Gastrocnemius medialis (tissue), 4 donors: ENCODE measurements around the gene SPOPL. TPM values are rescaled to one million over a fixed set of nuclear protein-coding genes. Genes with fewer than 3 reads are reported as not detected.
"Not testable (repeated sequence)": the region's sequence is repeated elsewhere in the genome, so short reads cannot be mapped to it uniquely, and the experiment has no call there.

Experiments
- ATAC-seq, 2 donors: fragments of 150-250 bp; one replicate each; pipeline ENCODE4 v1.9.1; 2016
- DNase-seq, 2 donors: peaks; one replicate each; pipeline ENCODE4 v3.0.0-alpha.2; 2019
- H3K27ac ChIP-seq, 4 donors: fragments of 200-600 bp; sonication (generic); 1 replicate in 1 of 4; 2 replicates in 3 of 4; pipeline ENCODE4 v1.5.1; 2016 to 2018; ENCODE audit warnings: mild to moderate bottlenecking in 2 of 4, moderate library complexity in 1 of 4
- H3K27me3 ChIP-seq, 3 donors: fragments of 200-600 bp; sonication (generic) in 2 of 3; 1 replicate in 1 of 3; 2 replicates in 2 of 3; pipeline versions ENCODE4 v1.5.1 to v1.6.0; 2016 to 2019; ENCODE audit warnings: mild to moderate bottlenecking in 1 of 3, moderate library complexity in 1 of 3
- H3K36me3 ChIP-seq, 2 donors: fragments of 200-600 bp; sonication (generic) in 1 of 2; one replicate each; pipeline ENCODE4 v1.5.1; 2017 to 2018
- H3K4me1 ChIP-seq, 2 donors: fragments of 200-600 bp; sonication (generic) in 1 of 2; one replicate each; pipeline ENCODE4 v1.5.1; 2016 to 2017; ENCODE audit warnings: mild to moderate bottlenecking in 2 of 2
- H3K4me3 ChIP-seq, 4 donors: fragments of 200-600 bp; sonication (generic) in 3 of 4; 1 replicate in 1 of 4; 2 replicates in 3 of 4; pipeline ENCODE4 v1.5.1; 2016 to 2019; ENCODE audit warnings: mild to moderate bottlenecking in 2 of 4
- H3K9me3 ChIP-seq, 3 donors: fragments of 200-600 bp; sonication (generic) in 2 of 3; 1 replicate in 1 of 3; 2 replicates in 2 of 3; pipeline ENCODE4 v1.5.1; 2016 to 2019
- POLR2A ChIP-seq, 2 donors: fragments of 450-650 bp; IDR thresholded peaks; one replicate each; pipeline ENCODE4 v1.6.1; 2017; ENCODE audit warnings: antibody characterized with exemption in 2 of 2, mild to moderate bottlenecking in 2 of 2, moderate library complexity in 2 of 2
- in situ Hi-C, 4 donors: fragments of 200-750 bp; cut with MboI; loops; one replicate each; pipeline versions ENCODE4 v1.15.0 to v1.8.0; 2017; ENCODE audit warnings: low sequenced_read_pairs in 4 of 4
- intact Hi-C: fragments of 100-400 bp; cut with DNase I; formaldehyde crosslinking; loops from one replicate; pipeline ENCODE4 v1.15.1; 2023; ENCODE audit warnings: low total_unique reads
- total RNA-seq, 4 donors: library from RNA; depleted of rRNA; stranded (reverse); fragments of >200 nt; gene quantifications; one replicate each; pipeline versions ENCODE4 v1.1.0 to v1.2.3, GENCODE V29; 2016
- TF ChIP-seq, protein P1 (sequence below), 5 experiments: fragments of 450-650 bp in 3 of 5; fragments of 200-600 bp in 2 of 5; sonication (generic) in 2 of 5; IDR thresholded peaks in 4 of 5; conservative IDR thresholded peaks in 1 of 5; 1 replicate in 4 of 5; 2 replicates in 1 of 5; pipeline ENCODE4 v1.5.1; 2016 to 2019; ENCODE audit warnings: antibody characterized with exemption in 5 of 5, mild to moderate bottlenecking in 3 of 5, moderate library complexity in 3 of 5

Gene SPOPL
- total RNA-seq, 4 donors from 2014 or later, result 11.2 to 17.7 (median 12.5) TPM

DNA sequence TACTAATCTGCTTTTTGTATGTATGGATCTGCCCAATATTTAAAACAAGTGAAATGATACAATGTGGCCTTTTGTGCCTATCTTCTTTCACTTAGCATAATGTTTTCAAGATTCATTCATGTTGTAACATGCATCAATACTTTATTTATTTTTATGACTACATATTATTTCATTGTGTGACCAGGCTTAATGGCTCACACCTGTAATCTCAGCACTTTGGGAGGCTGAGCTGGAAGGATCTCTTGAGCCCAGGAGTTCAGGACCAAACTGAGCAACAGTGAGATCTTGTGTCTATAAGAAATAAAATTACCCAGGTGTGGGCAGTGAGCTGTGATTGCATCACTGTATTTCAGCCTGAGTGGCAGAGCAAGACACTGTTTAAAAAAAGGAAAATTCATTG, 33.2 kb downstream of the SPOPL start:
- H3K36me3 ChIP-seq, result no peaks in the 10 kb centered on the region
- in situ Hi-C loops, result no loop called here
- intact Hi-C loops, result no loop called here
- no peaks in the 10 kb centered on the region for H3K27me3 ChIP-seq
- peaks cover 12 to 19% of the 10 kb centered on the region in 2 donors for H3K4me1 ChIP-seq
- no peak for TF ChIP-seq POLR2A (IDR thresholded peaks at IDR 0.05)
- TF ChIP-seq, protein P1, sequence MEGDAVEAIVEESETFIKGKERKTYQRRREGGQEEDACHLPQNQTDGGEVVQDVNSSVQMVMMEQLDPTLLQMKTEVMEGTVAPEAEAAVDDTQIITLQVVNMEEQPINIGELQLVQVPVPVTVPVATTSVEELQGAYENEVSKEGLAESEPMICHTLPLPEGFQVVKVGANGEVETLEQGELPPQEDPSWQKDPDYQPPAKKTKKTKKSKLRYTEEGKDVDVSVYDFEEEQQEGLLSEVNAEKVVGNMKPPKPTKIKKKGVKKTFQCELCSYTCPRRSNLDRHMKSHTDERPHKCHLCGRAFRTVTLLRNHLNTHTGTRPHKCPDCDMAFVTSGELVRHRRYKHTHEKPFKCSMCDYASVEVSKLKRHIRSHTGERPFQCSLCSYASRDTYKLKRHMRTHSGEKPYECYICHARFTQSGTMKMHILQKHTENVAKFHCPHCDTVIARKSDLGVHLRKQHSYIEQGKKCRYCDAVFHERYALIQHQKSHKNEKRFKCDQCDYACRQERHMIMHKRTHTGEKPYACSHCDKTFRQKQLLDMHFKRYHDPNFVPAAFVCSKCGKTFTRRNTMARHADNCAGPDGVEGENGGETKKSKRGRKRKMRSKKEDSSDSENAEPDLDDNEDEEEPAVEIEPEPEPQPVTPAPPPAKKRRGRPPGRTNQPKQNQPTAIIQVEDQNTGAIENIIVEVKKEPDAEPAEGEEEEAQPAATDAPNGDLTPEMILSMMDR (IDR thresholded peaks at IDR 0.05 in 4 of 5, conservative IDR thresholded peaks at IDR 0.05 in 1 of 5), result no peak
- no peak overlapping the region for H3K27ac ChIP-seq
- no peak for ATAC-seq
- no peaks in the 10 kb centered on the region for H3K9me3 ChIP-seq
- no peak overlapping the region for H3K4me3 ChIP-seq
- DNase-seq, result no peak

DNA sequence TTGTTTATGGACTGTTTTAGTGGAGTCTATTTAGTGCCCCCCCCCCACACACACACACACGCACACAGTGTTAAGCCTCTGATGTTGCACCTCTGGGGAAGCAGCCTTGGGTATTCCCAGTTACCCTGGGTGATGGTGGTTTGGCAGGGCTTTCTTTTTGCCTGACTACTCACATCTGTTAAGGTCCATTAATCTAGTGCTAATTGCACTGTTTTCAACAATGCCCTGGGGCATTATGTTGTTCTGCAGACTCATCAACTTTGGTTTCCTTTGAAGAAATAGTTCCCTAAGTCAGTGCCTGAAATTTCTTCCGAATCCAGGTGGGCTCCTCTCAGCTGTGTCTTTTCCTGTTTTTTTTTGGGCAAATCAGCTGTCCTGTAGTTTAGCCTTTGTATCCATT, 34.7 kb downstream of the SPOPL start:
- Histone ChIP-seq H3K4me1 (peaks cover 9% of the 10 kb centered on the region in 2 donors), H3K9me3 (no peaks in the 10 kb centered on the region), H3K4me3 (no peak overlapping the region), H3K27ac (no peak overlapping the region), H3K36me3 (no peaks in the 10 kb centered on the region), H3K27me3 (no peaks in the 10 kb centered on the region)
- TF ChIP-seq, protein P1 (IDR thresholded peaks at IDR 0.05 in 4 of 5, conservative IDR thresholded peaks at IDR 0.05 in 1 of 5), result no peak
- no peak for TF ChIP-seq POLR2A (IDR thresholded peaks at IDR 0.05)
- intact Hi-C loops (no loop called here), in situ Hi-C loops (no loop called here)
- no peak for DNase-seq
- ATAC-seq, result no peak

DNA sequence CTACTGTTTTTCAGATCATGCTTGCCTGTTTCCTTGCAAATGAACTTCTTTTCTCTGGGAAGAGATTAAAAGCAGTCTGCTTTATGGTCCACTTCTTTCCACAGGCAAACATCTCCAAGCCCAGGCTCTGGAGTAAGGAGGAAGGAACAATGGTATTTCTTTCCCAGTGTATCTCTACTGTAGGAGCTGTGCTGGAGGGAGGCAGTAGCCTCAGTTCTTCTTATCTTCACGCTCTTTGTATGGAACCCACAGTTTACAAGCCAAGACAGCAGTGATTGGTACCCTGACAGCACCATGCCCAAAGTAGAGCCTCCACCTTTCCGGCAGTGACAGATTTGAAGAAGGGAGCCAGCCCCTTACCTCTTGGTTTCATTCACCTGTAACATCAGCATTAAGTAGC, 35.2 kb downstream of the SPOPL start:
- DNase-seq, result no peak
- intact Hi-C loops (no loop called here), in situ Hi-C loops (no loop called here)
- TF ChIP-seq, protein P1 (IDR thresholded peaks at IDR 0.05 in 4 of 5, conservative IDR thresholded peaks at IDR 0.05 in 1 of 5), result no peak
- no peak for TF ChIP-seq POLR2A (IDR thresholded peaks at IDR 0.05)
- no peaks in the 10 kb centered on the region for H3K27me3 ChIP-seq
- H3K4me1 ChIP-seq, result peaks cover 4 to 5% of the 10 kb centered on the region in 2 donors
- H3K27ac ChIP-seq, result no peak overlapping the region
- no peaks in the 10 kb centered on the region for H3K9me3 ChIP-seq
- ATAC-seq, result no peak
- H3K4me3 ChIP-seq, result no peak overlapping the region
- H3K36me3 ChIP-seq, result no peaks in the 10 kb centered on the region

DNA sequence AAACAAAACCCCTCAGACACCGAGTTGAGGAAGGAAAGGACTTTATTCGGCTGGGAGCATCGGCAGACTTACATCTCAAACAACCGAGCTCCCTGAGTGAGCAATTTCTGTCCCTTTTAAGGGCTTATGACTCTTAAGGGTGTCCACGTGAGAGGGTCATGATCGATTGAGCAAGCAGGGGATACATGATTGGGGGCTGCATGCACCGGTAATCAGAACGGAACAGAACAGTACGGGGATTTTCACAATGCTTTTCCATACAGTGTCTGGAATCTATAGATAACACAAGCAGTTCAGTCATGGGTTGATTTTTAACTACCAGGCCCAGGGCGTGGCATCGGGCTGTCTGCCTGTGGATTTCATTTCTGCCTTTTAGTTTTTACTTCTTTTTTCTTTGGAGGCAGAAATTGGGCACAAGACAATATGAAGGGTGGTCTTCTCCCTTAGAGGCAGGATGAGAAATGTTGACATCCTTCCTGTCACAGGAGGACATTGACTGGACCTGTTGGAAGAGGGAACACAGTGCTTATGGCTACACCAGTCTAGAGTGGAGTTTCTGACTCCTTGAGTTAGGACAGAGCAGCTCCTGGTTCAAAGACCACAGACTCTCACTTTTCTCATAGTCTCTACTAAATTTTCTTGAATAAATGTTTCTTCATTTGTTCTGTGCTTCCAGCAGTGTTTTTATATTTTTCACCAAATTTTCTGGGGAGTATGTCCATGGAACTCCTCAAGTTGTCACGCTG, 35.8 kb downstream of the SPOPL start:
- in situ Hi-C loops (no loop called here), intact Hi-C loops (no loop called here)
- ATAC-seq, result no peak
- TF ChIP-seq, protein P1 (IDR thresholded peaks at IDR 0.05 in 4 of 5, conservative IDR thresholded peaks at IDR 0.05 in 1 of 5), result no peak
- no peaks in the 10 kb centered on the region for H3K9me3 ChIP-seq
- no peaks in the 10 kb centered on the region for H3K36me3 ChIP-seq
- peaks cover 0 to 4% of the 10 kb centered on the region in 2 donors for H3K4me1 ChIP-seq
- no peaks in the 10 kb centered on the region for H3K27me3 ChIP-seq
- DNase-seq, result no peak
- no peak overlapping the region for H3K27ac ChIP-seq
- H3K4me3 ChIP-seq, result no peak overlapping the region

DNA sequence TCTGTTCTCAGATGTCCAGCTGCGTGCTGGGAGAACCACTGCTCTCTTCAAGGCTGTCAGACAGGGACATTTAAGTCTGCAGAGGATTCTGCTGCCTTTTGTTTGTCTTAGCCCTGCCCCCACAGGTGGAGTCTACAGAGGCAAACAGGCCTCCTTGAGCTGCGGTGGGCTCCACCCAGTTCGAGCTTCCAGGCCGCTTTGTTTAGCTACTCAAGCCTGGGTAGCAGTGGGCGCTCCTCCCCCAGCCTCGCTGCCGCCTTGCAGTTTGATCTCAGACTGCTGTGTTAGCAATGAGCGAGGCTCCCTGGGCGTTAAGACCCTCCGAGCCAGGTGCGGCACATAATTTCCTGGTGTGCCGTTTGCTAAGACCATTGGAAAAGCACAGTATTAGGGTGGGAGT, 42.6 kb downstream of the SPOPL start:
- H3K4me1 ChIP-seq, H3K27ac ChIP-seq, ATAC-seq, H3K36me3 ChIP-seq, DNase-seq, H3K4me3 ChIP-seq, H3K9me3 ChIP-seq, H3K27me3 ChIP-seq, intact Hi-C loops, in situ Hi-C loops: not testable (repeated sequence)
